C4-2B (cell line): ENCODE results near the gene PREX1.

ENCODE experiments used
- ZFX ChIP-seq: fragments of 450-650 bp; IDR thresholded peaks from 2 replicates; pipeline ENCODE4 v1.6.1; 2017
- TF ChIP-seq, protein P1 (sequence below): fragments of 450-650 bp; conservative IDR thresholded peaks from 2 replicates; pipeline ENCODE4 v1.5.1; 2017; ENCODE audit warnings: mild to moderate bottlenecking

DNA sequence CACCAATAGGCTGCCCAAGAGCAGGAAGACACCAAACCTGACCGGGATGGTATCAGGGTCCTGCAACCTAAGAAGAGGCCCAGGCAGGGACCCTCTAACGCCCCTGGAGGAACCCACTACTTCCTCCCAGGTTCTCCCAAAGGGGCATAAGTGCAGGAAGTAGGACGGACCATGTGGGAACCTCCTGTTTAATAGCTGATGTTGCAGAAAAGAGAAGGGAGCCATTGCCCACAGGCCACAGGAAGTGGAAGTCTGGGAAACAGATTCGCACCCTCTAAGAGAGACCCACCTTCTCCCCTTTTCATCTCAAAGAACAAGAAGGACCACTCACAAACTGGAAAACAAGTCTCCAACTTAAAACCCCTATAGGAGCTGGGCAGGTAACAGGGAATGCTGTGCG, 18.1 kb downstream of the PREX1 start:
- TF ChIP-seq, protein P1, sequence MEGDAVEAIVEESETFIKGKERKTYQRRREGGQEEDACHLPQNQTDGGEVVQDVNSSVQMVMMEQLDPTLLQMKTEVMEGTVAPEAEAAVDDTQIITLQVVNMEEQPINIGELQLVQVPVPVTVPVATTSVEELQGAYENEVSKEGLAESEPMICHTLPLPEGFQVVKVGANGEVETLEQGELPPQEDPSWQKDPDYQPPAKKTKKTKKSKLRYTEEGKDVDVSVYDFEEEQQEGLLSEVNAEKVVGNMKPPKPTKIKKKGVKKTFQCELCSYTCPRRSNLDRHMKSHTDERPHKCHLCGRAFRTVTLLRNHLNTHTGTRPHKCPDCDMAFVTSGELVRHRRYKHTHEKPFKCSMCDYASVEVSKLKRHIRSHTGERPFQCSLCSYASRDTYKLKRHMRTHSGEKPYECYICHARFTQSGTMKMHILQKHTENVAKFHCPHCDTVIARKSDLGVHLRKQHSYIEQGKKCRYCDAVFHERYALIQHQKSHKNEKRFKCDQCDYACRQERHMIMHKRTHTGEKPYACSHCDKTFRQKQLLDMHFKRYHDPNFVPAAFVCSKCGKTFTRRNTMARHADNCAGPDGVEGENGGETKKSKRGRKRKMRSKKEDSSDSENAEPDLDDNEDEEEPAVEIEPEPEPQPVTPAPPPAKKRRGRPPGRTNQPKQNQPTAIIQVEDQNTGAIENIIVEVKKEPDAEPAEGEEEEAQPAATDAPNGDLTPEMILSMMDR: no peak
- no peak for TF ChIP-seq ZFX
